ENCODE measurements around the gene SACM1L. TPM values are rescaled to one million over a fixed set of nuclear protein-coding genes. Genes with fewer than 3 reads are reported as not detected.

The SACM1L gene
- total RNA-seq, 1 experiment from 2014 or later: 51.0 TPM

- Histone ChIP-seq H3K36me3 (ENCODE audit: control insufficient read depth, insufficient read depth, low read length) (no peaks in the 10 kb centered on the region), H3K4me1 (no peaks in the 10 kb centered on the region), H3K9me3 (no peaks in the 10 kb centered on the region), H3K27me3 (replicated peaks; ENCODE audit: control insufficient read depth, insufficient read depth, low read length) (no peaks in the 10 kb centered on the region), H3K4me3 (ENCODE audit: low read depth, low read length) (no peak overlapping the region)
- H3K27ac Mint-ChIP-seq (ENCODE audit: unreplicated experiment): no peak overlapping the region
- no peak for DNase-seq
- ChIA-PET POLR2A (no interaction called here), CTCF (no interaction called here)
- H3K36me3 Mint-ChIP-seq (ENCODE audit: insufficient read depth, unreplicated experiment): peaks cover 20% of the 10 kb centered on the region
- intact Hi-C loops (cut with micrococcal nuclease; ENCODE audit: unreplicated experiment): no loop called here
- no TSS peak for BruUV-seq (replicated peaks)
- no peak overlapping the region for H3K4me3 Mint-ChIP-seq (ENCODE audit: unreplicated experiment)
- no peak for TF ChIP-seq CTCF (IDR thresholded peaks at IDR 0.05; ENCODE audit: insufficient read depth in 1 of 2, low read depth in 1 of 2, low read length in 1 of 2, severe bottlenecking in 1 of 2, unreplicated experiment in 1 of 2)
- no peaks in the 10 kb centered on the region for H3K27me3 Mint-ChIP-seq (ENCODE audit: insufficient read depth, unreplicated experiment)
- H3K9me3 Mint-ChIP-seq (ENCODE audit: unreplicated experiment): no peaks in the 10 kb centered on the region
- H3K4me1 Mint-ChIP-seq (ENCODE audit: low read depth, unreplicated experiment): peaks cover 6% of the 10 kb centered on the region
Observed at GRCh38 chr3:45749880-45750279, 60.7 kb downstream of the SACM1L start.

GRCh38 chr3:45751537-45752242, 62.5 kb downstream of the SACM1L start:
- ChIA-PET CTCF (no interaction called here), POLR2A (no interaction called here)
- Histone ChIP-seq H3K4me1 (peaks cover 11% of the 10 kb centered on the region), H3K9me3 (no peaks in the 10 kb centered on the region), H3K4me3 (ENCODE audit: low read depth, low read length) (no peak overlapping the region), H3K36me3 (ENCODE audit: control insufficient read depth, insufficient read depth, low read length) (no peaks in the 10 kb centered on the region), H3K27me3 (replicated peaks; ENCODE audit: control insufficient read depth, insufficient read depth, low read length) (no peaks in the 10 kb centered on the region)
- H3K27ac Mint-ChIP-seq (ENCODE audit: unreplicated experiment): no peak overlapping the region
- H3K27me3 Mint-ChIP-seq (ENCODE audit: insufficient read depth, unreplicated experiment): no peaks in the 10 kb centered on the region
- H3K4me1 Mint-ChIP-seq (ENCODE audit: low read depth, unreplicated experiment): peaks cover 15% of the 10 kb centered on the region
- no peak for TF ChIP-seq CTCF (IDR thresholded peaks at IDR 0.05; ENCODE audit: insufficient read depth in 1 of 2, low read depth in 1 of 2, low read length in 1 of 2, severe bottlenecking in 1 of 2, unreplicated experiment in 1 of 2)
- H3K9me3 Mint-ChIP-seq (ENCODE audit: unreplicated experiment): no peaks in the 10 kb centered on the region
- H3K4me3 Mint-ChIP-seq (ENCODE audit: unreplicated experiment): no peak overlapping the region
- H3K36me3 Mint-ChIP-seq (ENCODE audit: insufficient read depth, unreplicated experiment): peaks cover 20% of the 10 kb centered on the region
- no TSS peak for BruUV-seq (replicated peaks)
- intact Hi-C loops (cut with micrococcal nuclease; ENCODE audit: unreplicated experiment): no loop called here
- DNase-seq: no peak

- Histone ChIP-seq H3K36me3 (ENCODE audit: control insufficient read depth, insufficient read depth, low read length) (no peaks in the 10 kb centered on the region), H3K4me3 (ENCODE audit: low read depth, low read length) (no peak overlapping the region), H3K27me3 (replicated peaks; ENCODE audit: control insufficient read depth, insufficient read depth, low read length) (no peaks in the 10 kb centered on the region), H3K4me1 (peaks cover 12% of the 10 kb centered on the region), H3K9me3 (no peaks in the 10 kb centered on the region)
- ChIA-PET CTCF (no interaction called here), POLR2A (no interaction called here)
- Mint-ChIP-seq H3K9me3 (ENCODE audit: unreplicated experiment) (no peaks in the 10 kb centered on the region), H3K27me3 (ENCODE audit: insufficient read depth, unreplicated experiment) (no peaks in the 10 kb centered on the region), H3K27ac (ENCODE audit: unreplicated experiment) (no peak overlapping the region), H3K4me1 (ENCODE audit: low read depth, unreplicated experiment) (peaks cover 19% of the 10 kb centered on the region), H3K36me3 (ENCODE audit: insufficient read depth, unreplicated experiment) (peaks cover 11% of the 10 kb centered on the region), H3K4me3 (ENCODE audit: unreplicated experiment) (no peak overlapping the region)
- no TSS peak for BruUV-seq (replicated peaks)
- TF ChIP-seq CTCF (IDR thresholded peaks at IDR 0.05; ENCODE audit: insufficient read depth in 1 of 2, low read depth in 1 of 2, low read length in 1 of 2, severe bottlenecking in 1 of 2, unreplicated experiment in 1 of 2): no peak
- DNase-seq: no peak
- intact Hi-C loops (cut with micrococcal nuclease; ENCODE audit: unreplicated experiment): no loop called here
Observed at GRCh38 chr3:45753095-45753494, 63.9 kb downstream of the SACM1L start.

All from Caco-2 (cell line).